ENCODE results near the gene CHST3. TPM values are rescaled to one million over a fixed set of nuclear protein-coding genes. Genes with fewer than 3 reads are reported as not detected.
"Not testable (repeated sequence)": the region's sequence is repeated elsewhere in the genome, so short reads cannot be mapped to it uniquely, and the experiment has no call there.

CHST3 gene
- total RNA-seq, 1 donor from 2014 or later = 0.83 TPM

- Mint-ChIP-seq H3K9me3 (ENCODE audit: unreplicated experiment) (peaks cover 3% of the 10 kb centered on the region), H3K27me3 (ENCODE audit: unreplicated experiment) (peaks cover 5% of the 10 kb centered on the region), H3K4me3 (ENCODE audit: unreplicated experiment) (no peak overlapping the region), H3K27ac (ENCODE audit: unreplicated experiment) (no peak overlapping the region), H3K36me3 (ENCODE audit: unreplicated experiment) (no peaks in the 10 kb centered on the region), H3K4me1 (ENCODE audit: low read depth, unreplicated experiment) (peaks cover 23% of the 10 kb centered on the region)
- no peak for DNase-seq
- TF ChIP-seq CTCF (IDR thresholded peaks at IDR 0.05; ENCODE audit: partially characterized antibody, unreplicated experiment) = no peak
Observed at GRCh38 chr10:71984809-71985388, 20.7 kb downstream of the CHST3 start.

- Mint-ChIP-seq H3K4me1 (ENCODE audit: low read depth, unreplicated experiment) (peaks cover 18% of the 10 kb centered on the region), H3K4me3 (ENCODE audit: unreplicated experiment) (no peak overlapping the region), H3K9me3 (ENCODE audit: unreplicated experiment) (peaks cover 3% of the 10 kb centered on the region), H3K27me3 (ENCODE audit: unreplicated experiment) (peaks cover 5% of the 10 kb centered on the region), H3K27ac (ENCODE audit: unreplicated experiment) (no peak overlapping the region), H3K36me3 (ENCODE audit: unreplicated experiment) (no peaks in the 10 kb centered on the region)
- no peak for DNase-seq
- TF ChIP-seq CTCF (IDR thresholded peaks at IDR 0.05; ENCODE audit: partially characterized antibody, unreplicated experiment) = no peak
Observed at GRCh38 chr10:71985542-71986250, 21.5 kb downstream of the CHST3 start.

GRCh38 chr10:71988895-71989294 is 24.7 kb downstream of the CHST3 start:
- not testable (repeated sequence) for DNase-seq; H3K36me3 Mint-ChIP-seq (ENCODE audit: unreplicated experiment); H3K4me3 Mint-ChIP-seq (ENCODE audit: unreplicated experiment); H3K27ac Mint-ChIP-seq (ENCODE audit: unreplicated experiment); H3K9me3 Mint-ChIP-seq (ENCODE audit: unreplicated experiment); H3K27me3 Mint-ChIP-seq (ENCODE audit: unreplicated experiment)
- H3K4me1 Mint-ChIP-seq (ENCODE audit: low read depth, unreplicated experiment) = peaks cover 13% of the 10 kb centered on the region

GRCh38 chr10:71989661-71990454 is 25.7 kb downstream of the CHST3 start:
- Mint-ChIP-seq H3K36me3 (ENCODE audit: unreplicated experiment) (no peaks in the 10 kb centered on the region), H3K4me1 (ENCODE audit: low read depth, unreplicated experiment) (peaks cover 11% of the 10 kb centered on the region), H3K27me3 (ENCODE audit: unreplicated experiment) (peaks cover 3% of the 10 kb centered on the region), H3K4me3 (ENCODE audit: unreplicated experiment) (no peak overlapping the region), H3K27ac (ENCODE audit: unreplicated experiment) (no peak overlapping the region), H3K9me3 (ENCODE audit: unreplicated experiment) (no peaks in the 10 kb centered on the region)
- no peak for TF ChIP-seq CTCF (IDR thresholded peaks at IDR 0.05; ENCODE audit: partially characterized antibody, unreplicated experiment)
- DNase-seq = no peak

- Mint-ChIP-seq H3K4me3 (ENCODE audit: unreplicated experiment) (no peak overlapping the region), H3K9me3 (ENCODE audit: unreplicated experiment) (no peaks in the 10 kb centered on the region), H3K27ac (ENCODE audit: unreplicated experiment) (no peak overlapping the region), H3K4me1 (ENCODE audit: low read depth, unreplicated experiment) (peaks cover 4% of the 10 kb centered on the region), H3K36me3 (ENCODE audit: unreplicated experiment) (no peaks in the 10 kb centered on the region), H3K27me3 (ENCODE audit: unreplicated experiment) (no peaks in the 10 kb centered on the region)
- no peak for DNase-seq
- TF ChIP-seq CTCF (IDR thresholded peaks at IDR 0.05; ENCODE audit: partially characterized antibody, unreplicated experiment) = no peak
Observed at GRCh38 chr10:71990706-71991269, 26.6 kb downstream of the CHST3 start.

All from glutamatergic neuron (in vitro differentiated cells).